Measurements from ENCODE around the gene ACSBG1.

DNA sequence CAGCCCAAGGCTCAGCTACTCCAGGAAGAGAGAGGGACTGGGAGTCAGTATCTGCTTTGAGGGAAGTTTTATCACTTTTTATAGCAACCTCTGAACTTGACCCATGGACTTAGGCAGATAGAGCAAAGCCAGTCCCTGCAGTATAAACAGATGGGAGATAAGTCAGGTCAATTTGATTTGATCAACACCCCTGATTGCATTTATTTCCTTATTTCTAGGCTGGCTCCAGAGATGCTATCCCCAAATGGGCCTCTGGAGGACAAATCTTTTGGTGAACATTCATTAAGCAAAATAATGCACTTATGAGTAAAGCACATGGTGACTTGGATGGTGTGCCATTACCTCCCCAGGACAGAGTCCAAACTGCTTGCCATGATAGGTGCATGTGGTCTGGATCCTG is 94.1 kb downstream of the ACSBG1 start:
- TF ChIP-seq POLR2A (IDR thresholded peaks at IDR 0.05) (no peak), POLR2AphosphoS5 (IDR thresholded peaks at IDR 0.05; ENCODE audit: insufficient read depth in 1 of 2, low read depth in 1 of 2) (no peak)

All from vagina (tissue), 2 donors.